ENCODE results near the gene RAB3GAP2.

DNA sequence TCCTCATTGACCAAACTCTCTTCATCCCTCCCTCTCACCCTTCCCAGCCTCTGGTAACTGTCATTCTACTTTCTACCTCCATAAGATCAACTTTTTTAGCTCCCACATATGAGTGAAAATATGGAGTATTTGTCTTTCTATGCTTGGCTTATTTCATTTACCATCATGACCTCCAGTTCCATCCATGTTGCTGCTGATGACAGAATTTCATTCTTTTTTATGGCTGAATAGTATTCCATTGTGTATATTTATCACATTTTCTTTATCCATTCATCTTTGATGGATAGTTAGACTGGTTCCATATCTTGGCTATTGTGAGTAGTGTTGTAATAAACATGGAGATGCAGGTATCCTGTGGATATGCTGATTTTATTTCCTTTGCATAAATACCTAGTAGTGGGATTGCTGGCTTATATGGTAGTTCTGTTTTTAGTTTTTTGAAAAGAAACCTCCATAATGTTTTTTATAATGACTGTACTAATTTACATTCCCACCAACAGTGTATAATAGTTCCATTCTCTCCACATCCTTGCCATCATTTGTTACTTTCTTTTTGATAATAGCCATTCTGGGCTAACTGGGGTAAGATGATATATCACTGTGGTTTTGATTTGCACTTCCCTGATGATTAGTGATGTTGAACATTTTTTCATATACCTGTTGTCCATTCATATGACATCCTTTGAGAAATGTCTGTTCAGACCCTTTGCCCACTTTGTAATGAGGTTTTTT lies 142.6 kb downstream of the RAB3GAP2 start:
- TF ChIP-seq CTCF (IDR thresholded peaks at IDR 0.05) (no peak), ZFX (IDR thresholded peaks at IDR 0.05; ENCODE audit: borderline replicate concordance) (no peak)

Measured in 22Rv1 (cell line).